ENCODE data around the gene SRBD1.

The SRBD1 gene, protein sequence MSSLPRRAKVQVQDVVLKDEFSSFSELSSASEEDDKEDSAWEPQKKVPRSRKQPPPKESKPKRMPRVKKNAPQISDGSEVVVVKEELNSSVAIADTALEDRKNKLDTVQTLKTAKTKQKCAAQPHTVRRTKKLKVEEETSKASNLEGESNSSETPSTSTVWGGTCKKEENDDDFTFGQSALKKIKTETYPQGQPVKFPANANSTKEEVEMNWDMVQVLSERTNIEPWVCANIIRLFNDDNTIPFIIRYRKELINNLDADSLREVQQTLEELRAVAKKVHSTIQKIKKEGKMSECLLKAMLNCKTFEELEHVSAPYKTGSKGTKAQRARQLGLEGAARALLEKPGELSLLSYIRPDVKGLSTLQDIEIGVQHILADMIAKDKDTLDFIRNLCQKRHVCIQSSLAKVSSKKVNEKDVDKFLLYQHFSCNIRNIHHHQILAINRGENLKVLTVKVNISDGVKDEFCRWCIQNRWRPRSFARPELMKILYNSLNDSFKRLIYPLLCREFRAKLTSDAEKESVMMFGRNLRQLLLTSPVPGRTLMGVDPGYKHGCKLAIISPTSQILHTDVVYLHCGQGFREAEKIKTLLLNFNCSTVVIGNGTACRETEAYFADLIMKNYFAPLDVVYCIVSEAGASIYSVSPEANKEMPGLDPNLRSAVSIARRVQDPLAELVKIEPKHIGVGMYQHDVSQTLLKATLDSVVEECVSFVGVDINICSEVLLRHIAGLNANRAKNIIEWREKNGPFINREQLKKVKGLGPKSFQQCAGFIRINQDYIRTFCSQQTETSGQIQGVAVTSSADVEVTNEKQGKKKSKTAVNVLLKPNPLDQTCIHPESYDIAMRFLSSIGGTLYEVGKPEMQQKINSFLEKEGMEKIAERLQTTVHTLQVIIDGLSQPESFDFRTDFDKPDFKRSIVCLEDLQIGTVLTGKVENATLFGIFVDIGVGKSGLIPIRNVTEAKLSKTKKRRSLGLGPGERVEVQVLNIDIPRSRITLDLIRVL

DNA sequence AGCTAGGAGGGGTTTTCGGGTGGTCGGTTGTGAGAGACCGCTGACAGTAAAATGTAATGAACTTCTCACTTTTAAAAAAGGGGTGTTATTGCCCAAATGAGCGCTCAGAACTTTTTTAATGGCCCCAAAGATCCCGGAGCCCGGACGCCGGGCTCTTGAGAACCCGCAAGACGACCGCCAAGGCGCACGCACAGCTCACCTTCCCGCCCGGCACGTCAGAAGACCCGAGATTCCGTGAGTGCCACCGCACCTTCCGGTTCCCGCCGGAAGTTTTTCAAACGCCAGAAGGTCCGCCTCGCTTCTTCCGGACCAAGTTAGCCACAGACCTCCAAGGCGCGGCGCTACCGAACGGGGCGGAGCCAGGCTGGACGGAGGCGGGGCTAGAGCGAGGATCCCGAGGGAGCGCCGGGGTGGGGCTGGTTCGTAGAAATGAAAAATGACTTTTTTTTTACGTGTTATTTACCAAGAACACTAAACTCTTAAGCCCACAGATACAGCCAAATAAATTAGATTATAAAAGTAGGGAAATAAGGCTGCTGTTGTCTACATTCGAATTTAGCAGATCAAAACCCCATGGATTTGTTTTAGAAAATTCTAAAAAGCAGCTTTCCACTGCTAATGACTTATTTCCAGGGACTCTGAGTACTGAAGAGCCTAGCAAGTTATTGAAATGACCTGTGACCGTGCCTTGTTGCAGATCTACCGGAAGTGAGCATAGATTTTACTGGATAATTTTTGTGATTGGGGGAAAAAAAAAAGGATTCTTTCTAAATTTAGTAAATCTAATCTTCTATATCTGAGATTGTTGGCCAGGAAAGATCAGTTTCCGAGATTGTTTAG is at the start of gene SRBD1:
Gene SRBD1 (minus strand): TSS at position 248 of the 840 bp plus-strand sequence. CDS start 5,826 bp downstream, outside the sequence.
- peak; percentile 97 to 98 for DNase-seq

DNA sequence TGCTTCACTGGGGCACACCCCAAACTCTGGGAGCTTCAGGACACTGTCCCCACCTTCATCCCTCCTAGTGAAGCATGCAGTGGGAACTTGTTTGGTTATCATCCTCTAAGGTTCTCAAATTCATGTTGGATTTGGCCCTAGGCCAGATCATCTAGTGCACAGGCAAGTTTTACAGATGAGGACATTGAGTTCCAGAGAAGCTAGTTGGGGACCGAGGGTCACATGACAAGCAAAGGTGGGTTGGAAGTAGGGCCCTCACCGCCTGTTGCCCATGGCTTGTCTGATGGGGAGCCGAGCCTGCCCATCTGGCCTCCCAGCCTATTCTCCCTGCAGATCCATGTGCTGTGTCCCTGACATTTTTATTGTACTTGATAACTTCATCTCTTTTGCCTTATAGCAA is 43.2 kb upstream of the SRBD1 start:
- no peak for DNase-seq

GRCh38 chr2:45653122-45653913 is 42.3 kb upstream of the SRBD1 start:
- DNase-seq: no peak

GRCh38 chr2:45652090-45653031 is 41.3 kb upstream of the SRBD1 start:
- DNase-seq: no peak

DNA sequence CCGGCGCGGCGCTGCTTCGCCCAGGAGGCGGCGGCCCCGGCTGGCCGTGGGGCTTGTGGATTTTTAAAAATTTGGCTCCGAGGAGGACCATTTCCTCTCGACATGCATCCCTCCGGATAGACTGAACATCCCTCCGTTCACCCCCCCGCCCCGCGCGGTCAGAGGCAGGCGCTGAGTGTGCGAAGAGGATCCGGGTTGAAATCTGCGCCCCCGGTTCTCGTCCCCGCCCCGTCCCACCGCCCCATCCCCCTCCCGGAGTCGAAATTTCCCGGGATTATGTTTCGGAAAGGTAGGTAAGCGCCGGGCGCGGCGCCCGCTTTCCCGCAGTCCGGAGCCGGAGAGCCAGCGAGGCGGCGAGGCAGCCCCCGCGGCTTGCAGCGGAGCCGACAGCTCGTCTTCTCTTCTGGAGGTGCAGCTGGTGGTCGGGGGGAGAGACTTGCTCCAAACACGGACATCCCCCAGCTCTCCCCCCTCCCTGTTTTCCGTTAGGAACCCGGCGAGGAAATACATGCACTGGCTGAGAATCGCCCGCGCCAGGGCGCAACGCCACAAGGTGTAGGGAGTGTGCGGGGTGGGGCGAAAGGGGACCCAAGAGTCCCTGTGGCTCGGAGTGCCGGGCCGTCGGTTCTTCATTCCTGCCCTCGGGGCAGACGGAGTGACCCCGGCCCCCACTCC is 40.5 kb upstream of the SRBD1 start, which contains the start of gene PRKCE:
Gene PRKCE (plus strand): TSS at position 261 of the 675 bp plus-strand sequence.
- DNase-seq: peak; percentile 41 to 50

- peak; percentile 66 to 79 for DNase-seq
These were observed 39.9 kb upstream of the SRBD1 start for GRCh38 chr2:45650851-45651414.

GRCh38 chr2:45649858-45650811 is 39.1 kb upstream of the SRBD1 start:
- no peak for DNase-seq

GRCh38 chr2:45649462-45649857 is 38.4 kb upstream of the SRBD1 start:
- DNase-seq: no peak

GRCh38 chr2:45648636-45649035 is 37.6 kb upstream of the SRBD1 start:
- no peak for DNase-seq

DNA sequence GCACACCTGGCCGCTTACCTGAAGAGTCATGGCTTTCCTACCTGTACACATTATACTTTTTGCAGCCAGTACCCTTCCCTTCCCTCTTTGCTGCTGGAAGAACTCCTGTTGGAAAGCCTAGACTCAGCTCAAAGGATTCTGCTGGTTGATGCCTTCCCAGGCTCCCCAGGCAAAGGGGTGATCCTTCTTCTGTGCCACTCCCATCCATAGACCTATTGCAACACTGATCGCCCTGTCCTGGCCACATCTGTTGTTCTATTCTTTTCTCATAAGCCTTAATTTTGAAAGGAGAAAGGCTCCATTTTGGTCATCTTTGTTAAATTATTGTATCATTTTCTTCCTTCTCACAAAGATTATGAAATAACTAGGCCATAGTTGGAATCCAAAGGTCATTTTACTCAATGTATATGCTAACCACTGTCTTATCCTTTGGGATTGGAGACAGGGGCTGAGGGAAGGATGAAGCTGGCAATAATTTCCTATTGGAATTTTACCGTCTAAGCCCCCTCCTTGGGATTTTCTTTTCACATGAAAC is 37.0 kb upstream of the SRBD1 start:
- no peak for DNase-seq

- DNase-seq: no peak
These were observed 36.3 kb upstream of the SRBD1 start for GRCh38 chr2:45647356-45647755.

GRCh38 chr2:45646289-45646688 is 35.2 kb upstream of the SRBD1 start:
- DNase-seq: no peak

DNA sequence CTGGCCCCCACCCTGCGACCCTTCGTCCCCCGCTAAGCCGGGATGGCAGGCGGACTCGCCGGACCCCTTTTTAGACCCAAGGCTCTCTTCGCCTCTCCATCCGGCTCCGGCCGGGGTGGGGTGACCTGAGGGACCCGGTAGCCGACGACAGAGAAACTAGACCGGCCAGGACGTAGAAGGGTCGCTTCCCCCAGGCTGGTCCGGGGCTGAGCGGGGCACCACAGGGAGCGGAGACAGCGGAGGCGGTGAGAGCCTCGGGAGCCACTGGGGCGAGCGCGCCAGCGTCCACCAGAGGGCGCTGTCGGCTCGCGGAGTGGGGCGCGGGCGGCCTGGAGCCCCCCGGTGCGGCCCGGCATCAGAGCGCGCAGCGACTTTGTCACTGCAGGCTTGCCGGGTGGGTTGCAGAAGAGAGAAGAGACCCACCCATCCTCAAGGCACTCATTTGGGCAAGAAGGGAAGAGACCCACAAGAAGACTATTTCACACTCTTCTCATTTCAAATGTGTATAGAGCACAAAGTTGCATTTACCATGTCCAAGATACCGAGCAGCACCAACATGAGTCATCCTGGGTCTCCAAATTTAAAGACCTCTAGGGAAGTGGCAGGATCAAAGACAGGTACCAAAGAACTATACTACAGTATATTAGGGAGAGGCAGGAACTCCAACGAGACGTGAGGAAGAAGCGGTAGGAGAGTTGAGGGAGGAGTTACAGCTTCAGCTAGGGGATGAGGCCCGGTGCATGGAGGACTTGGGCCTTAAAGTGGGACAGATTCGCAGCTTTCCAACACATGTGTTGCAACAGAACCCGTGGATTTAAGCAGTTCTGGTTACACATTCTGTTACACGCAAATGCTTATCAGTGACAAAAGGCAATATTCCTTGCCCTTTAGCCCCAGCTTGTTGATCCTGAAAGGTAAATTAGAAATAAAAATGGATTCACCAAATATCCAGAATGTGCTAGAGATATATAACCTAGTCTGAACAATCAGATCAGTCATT is 32.8 kb upstream of the SRBD1 start:
- peak; percentile 57 to 61 for DNase-seq

DNA sequence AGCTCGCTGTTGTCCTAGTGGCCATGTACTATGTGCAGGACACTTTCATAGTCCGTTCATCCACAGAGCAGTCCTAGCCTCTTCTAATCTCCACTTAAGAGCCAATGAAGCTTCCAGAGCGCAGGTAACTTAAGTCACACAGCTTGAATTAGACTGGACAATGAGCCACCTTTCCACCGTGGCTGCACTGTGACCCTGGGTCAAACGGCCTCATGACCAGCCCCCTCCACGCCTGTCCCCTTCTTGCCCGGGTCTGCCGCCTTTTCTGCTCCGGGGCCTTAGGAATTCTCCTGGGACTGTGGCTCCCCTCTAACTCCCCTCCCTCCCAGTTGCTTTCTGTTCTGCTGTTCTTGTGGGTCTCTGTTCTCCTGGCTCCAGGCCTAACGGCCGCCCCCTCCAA is 32.0 kb upstream of the SRBD1 start:
- no peak for DNase-seq

- no peak for DNase-seq
These were observed 29.5 kb upstream of the SRBD1 start for GRCh38 chr2:45640576-45640975.

DNA sequence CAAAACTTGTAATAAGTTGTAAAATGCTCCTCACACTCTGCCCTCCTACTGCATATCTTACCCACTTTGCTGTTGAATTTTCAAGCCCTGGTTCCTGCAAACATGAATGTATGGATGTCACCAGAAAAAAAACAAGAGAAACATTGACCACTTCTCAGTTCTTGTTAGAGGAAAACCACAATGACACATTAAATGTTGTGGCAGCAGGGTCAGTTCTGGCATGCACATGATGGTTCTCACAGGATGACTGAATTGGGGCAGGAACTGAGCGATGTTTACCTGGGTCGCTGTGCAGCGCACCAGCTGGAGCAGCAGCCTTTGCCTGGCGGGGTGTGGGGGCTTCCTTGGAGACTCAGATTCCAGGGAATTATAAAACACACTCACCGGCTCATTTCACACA is 26.4 kb upstream of the SRBD1 start:
- DNase-seq: no peak

DNA sequence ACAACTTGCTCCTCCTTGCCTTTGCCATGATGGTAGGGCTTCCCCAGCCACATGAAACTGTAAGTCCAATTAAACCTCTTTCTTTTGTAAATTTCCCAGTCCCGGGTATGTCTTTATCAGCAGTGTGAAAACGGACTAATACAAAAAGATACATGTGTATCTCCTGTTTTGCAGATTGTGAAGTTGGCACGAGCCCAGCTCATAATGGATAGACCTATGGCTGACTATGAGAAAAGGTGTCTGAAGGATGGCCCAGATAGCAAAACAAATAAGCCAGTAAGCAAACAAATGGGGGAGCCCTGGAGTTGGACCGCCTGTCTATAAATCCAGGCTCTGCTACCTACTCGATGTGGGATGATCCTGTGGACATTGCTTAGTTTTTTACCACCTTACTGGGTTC is 24.9 kb upstream of the SRBD1 start:
- no peak for DNase-seq

Measured in NCI-H2081 (cell line).